Endothelial cell of umbilical vein (primary cell): ENCODE results near the gene SDK2. TPM values are rescaled to one million over a fixed set of nuclear protein-coding genes. Genes with fewer than 3 reads are reported as not detected.

Experiments
- BruUV-seq: library from RNA; stranded (reverse); fragments of 400-500 nt; replicated peaks from 2 replicates; lab custom pipeline; 2021; lab: Mats Ljungman, UMichigan
- CTCF ChIA-PET: fragments of 300-600, 350-600 bp; sonication (Branson Sonifier 250); formaldehyde crosslinking; loops from one replicate; lab custom pipeline; 2021; ENCODE audit warnings: antibody characterized with exemption, inconsistent platforms; lab: Charles Lee
- POLR2A ChIA-PET: fragments of 300-600, 350-600 bp; sonication (Branson Sonifier 250); formaldehyde crosslinking; loops from one replicate; lab custom pipeline; 2021; ENCODE audit warnings: antibody characterized with exemption, inconsistent platforms; lab: Charles Lee
- DNase-seq: peaks from one replicate; pipeline ENCODE4 v3.0.0-alpha.2; 2011; ENCODE audit warnings: low read depth, low spot score
- FAIRE-seq: peaks from 2 replicates; lab custom pipeline; 2011; peaks lifted over from hg19 to GRCh38; lab: Jason Lieb, UNC
- H2AFZ ChIP-seq: 2 replicates; pipeline ENCODE4 v1.6.0; 2012; ENCODE audit warnings: low read depth, low read length, control low read depth, inconsistent platforms
- H3K27ac ChIP-seq: 2 replicates; pipeline ENCODE4 v1.5.1; 2011; ENCODE audit warnings: low read depth, mild to moderate bottlenecking, control low read depth, low read length, moderate library complexity; ENCODE audit not compliant: insufficient read depth
- H3K27me3 ChIP-seq, 2 experiments: 2 replicates each; pipeline versions ENCODE4 v1.6.0 to v1.6.1; 2011; ENCODE audit warnings: low read length in 2 of 2, mixed read lengths in 1 of 2; ENCODE audit not compliant: control insufficient read depth in 2 of 2, insufficient read depth in 2 of 2
- H3K36me3 ChIP-seq, 2 experiments: 2 replicates in 1 of 2; 3 replicates in 1 of 2; pipeline ENCODE4 v1.5.1; 2011; ENCODE audit warnings: low read length in 2 of 2, mild to moderate bottlenecking in 1 of 2, moderate library complexity in 1 of 2; ENCODE audit not compliant: control insufficient read depth in 2 of 2, insufficient read depth in 2 of 2; ENCODE audit errors: extremely low read depth in 1 of 2
- H3K4me1 ChIP-seq: 3 replicates; pipeline ENCODE4 v1.5.1; 2011; ENCODE audit warnings: mild to moderate bottlenecking, low read length; ENCODE audit not compliant: control insufficient read depth, insufficient read depth; ENCODE audit errors: extremely low read depth
- H3K4me2 ChIP-seq: 2 replicates; pipeline ENCODE4 v1.6.1; 2011; ENCODE audit warnings: low read length, control low read depth, mixed read lengths; ENCODE audit not compliant: insufficient read depth
- H3K4me3 ChIP-seq, 3 experiments: fragments of 200-600 bp in 1 of 3; sonication (generic), shearing (Covaris generic) in 1 of 3; replicated peaks in 1 of 3; 2 replicates each; pipeline ENCODE4 v1.5.1; 2011 to 2016; ENCODE audit warnings: control low read depth in 3 of 3, low read length in 3 of 3, mild to moderate bottlenecking in 2 of 3, inconsistent platforms in 1 of 3, low read depth in 1 of 3, moderate library complexity in 1 of 3; ENCODE audit not compliant: insufficient read depth in 1 of 3
- H3K79me2 ChIP-seq: 2 replicates; pipeline ENCODE4 v1.6.0; 2012; ENCODE audit warnings: low read length, inconsistent platforms; ENCODE audit not compliant: control insufficient read depth, insufficient read depth
- H3K9ac ChIP-seq: replicated peaks from 2 replicates; pipeline ENCODE3; 2011; ENCODE audit warnings: low read length, control low read depth; ENCODE audit not compliant: insufficient read depth; ENCODE audit errors: extremely low read depth
- H3K9me1 ChIP-seq: replicated peaks from 3 replicates; pipeline ENCODE4 v1.6.0; 2011; ENCODE audit warnings: mild to moderate bottlenecking, low read length; ENCODE audit not compliant: control insufficient read depth, insufficient read depth; ENCODE audit errors: extremely low read depth
- H3K9me3 ChIP-seq: replicated peaks from 2 replicates; pipeline ENCODE4 v1.5.1; 2012; ENCODE audit warnings: low read length, inconsistent platforms; ENCODE audit not compliant: control insufficient read depth, insufficient read depth
- H4K20me1 ChIP-seq: replicated peaks from 2 replicates; pipeline ENCODE3; 2011; ENCODE audit warnings: mild to moderate bottlenecking, low read length; ENCODE audit not compliant: control insufficient read depth, insufficient read depth; ENCODE audit errors: extremely low read depth
- EZH2 ChIP-seq: IDR thresholded peaks from 2 replicates; pipeline ENCODE4 v1.6.1; 2012; ENCODE audit warnings: borderline replicate concordance, low read depth, mild to moderate bottlenecking, moderate library complexity, low read length, inconsistent platforms; ENCODE audit not compliant: severe bottlenecking
- FOS ChIP-seq: IDR thresholded peaks from 2 replicates; pipeline ENCODE4 v1.6.1; 2011; ENCODE audit warnings: mild to moderate bottlenecking, low read length, moderate library complexity, borderline replicate concordance; ENCODE audit not compliant: insufficient read depth
- GATA2 ChIP-seq: IDR thresholded peaks from 2 replicates; pipeline ENCODE4 v1.7.0; 2011; ENCODE audit warnings: low read depth, mild to moderate bottlenecking, moderate library complexity, mixed read lengths, low read length; ENCODE audit not compliant: insufficient read length, insufficient read depth
- JUN ChIP-seq: IDR thresholded peaks from 2 replicates; pipeline ENCODE4 v1.6.1; 2011; ENCODE audit warnings: borderline replicate concordance, low read depth; ENCODE audit not compliant: insufficient read length, insufficient read depth
- MAX ChIP-seq: IDR thresholded peaks from 2 replicates; pipeline ENCODE4 v1.6.1; 2011; ENCODE audit not compliant: insufficient read depth, insufficient read length
- MYC ChIP-seq: IDR thresholded peaks from one replicate; pipeline ENCODE4 v1.6.1; 2011; ENCODE audit warnings: mild to moderate bottlenecking, low read depth, low read length
- POLR2A ChIP-seq: IDR thresholded peaks from 2 replicates; pipeline ENCODE4 v1.6.1; 2012; ENCODE audit warnings: low read depth, mild to moderate bottlenecking, control low read depth, low read length
- POLR2AphosphoS5 ChIP-seq: IDR thresholded peaks from 2 replicates; pipeline ENCODE4 v1.6.1; 2012; ENCODE audit warnings: low read depth, mild to moderate bottlenecking, control low read depth, low read length, moderate library complexity; ENCODE audit not compliant: insufficient read depth
- dilution Hi-C: fragments of 300-500 bp; cut with MboI; formaldehyde crosslinking; loops from one replicate; pipeline ENCODE4 v1.15.0; 2019; ENCODE audit warnings: low sequenced_read_pairs; ENCODE audit not compliant: extremely low pct_ligation_motif_present
- intact Hi-C: fragments of 100-400 bp; cut with micrococcal nuclease; formaldehyde crosslinking; loops from one replicate; pipeline ENCODE4 v1.10.0; 2022
- polyA plus RNA-seq, 4 experiments: library from polyadenylated mRNA; depleted of rRNA in 3 of 4; stranded (reverse) in 3 of 4; unstranded in 1 of 4; fragments of >200 nt; gene quantifications; 2 replicates each; pipeline versions ENCODE4 v1.2.1 to v1.2.3, GENCODE V29; 2011 to 2012; ENCODE audit warnings: missing spikeins in 1 of 4
- total RNA-seq: library from RNA; stranded (reverse); gene quantifications from 2 replicates; pipeline ENCODE4 v1.2.3, GENCODE V29; 2021
- TF ChIP-seq, protein P1 (sequence below), 2 donors: IDR thresholded peaks; 1 replicate in 1 of 2; 2 replicates in 1 of 2; pipeline ENCODE4 v1.5.1; 2011; ENCODE audit warnings: low read length in 2 of 2, mild to moderate bottlenecking in 2 of 2, moderate library complexity in 2 of 2, control low read depth in 1 of 2, inconsistent platforms in 1 of 2, low read depth in 1 of 2; ENCODE audit not compliant: insufficient read depth in 1 of 2; ENCODE audit errors: extremely low read depth in 1 of 2

SDK2 gene
- total and polyA plus RNA-seq, 2 donors (not counting 3 experiments of a cell fraction or from before 2014, with no cell fraction given) = not detected

- H3K4me3 ChIP-seq = no peak overlapping the region
- FAIRE-seq = no peak
- H2AFZ ChIP-seq = no peak overlapping the region
- dilution Hi-C loops = no loop called here
- no peaks in the 10 kb centered on the region for H4K20me1 ChIP-seq
- no peak for TF ChIP-seq MAX
- TF ChIP-seq JUN = no peak
- no peak for TF ChIP-seq FOS
- TF ChIP-seq, protein P1, sequence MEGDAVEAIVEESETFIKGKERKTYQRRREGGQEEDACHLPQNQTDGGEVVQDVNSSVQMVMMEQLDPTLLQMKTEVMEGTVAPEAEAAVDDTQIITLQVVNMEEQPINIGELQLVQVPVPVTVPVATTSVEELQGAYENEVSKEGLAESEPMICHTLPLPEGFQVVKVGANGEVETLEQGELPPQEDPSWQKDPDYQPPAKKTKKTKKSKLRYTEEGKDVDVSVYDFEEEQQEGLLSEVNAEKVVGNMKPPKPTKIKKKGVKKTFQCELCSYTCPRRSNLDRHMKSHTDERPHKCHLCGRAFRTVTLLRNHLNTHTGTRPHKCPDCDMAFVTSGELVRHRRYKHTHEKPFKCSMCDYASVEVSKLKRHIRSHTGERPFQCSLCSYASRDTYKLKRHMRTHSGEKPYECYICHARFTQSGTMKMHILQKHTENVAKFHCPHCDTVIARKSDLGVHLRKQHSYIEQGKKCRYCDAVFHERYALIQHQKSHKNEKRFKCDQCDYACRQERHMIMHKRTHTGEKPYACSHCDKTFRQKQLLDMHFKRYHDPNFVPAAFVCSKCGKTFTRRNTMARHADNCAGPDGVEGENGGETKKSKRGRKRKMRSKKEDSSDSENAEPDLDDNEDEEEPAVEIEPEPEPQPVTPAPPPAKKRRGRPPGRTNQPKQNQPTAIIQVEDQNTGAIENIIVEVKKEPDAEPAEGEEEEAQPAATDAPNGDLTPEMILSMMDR (IDR thresholded peaks at IDR 0.05; ENCODE audit: extremely low read depth in 1 of 2, insufficient read depth in 1 of 2, low read depth in 1 of 2, low read length in 2 of 2) = no peak
- no peak for TF ChIP-seq GATA2
- TF ChIP-seq POLR2AphosphoS5 = no peak
- no peak for TF ChIP-seq POLR2A
- TF ChIP-seq MYC = no peak
- TF ChIP-seq EZH2 = no peak
- no peak overlapping the region for H3K27ac ChIP-seq
- H3K9me3 ChIP-seq = no peaks in the 10 kb centered on the region
- no TSS peak for BruUV-seq
- no peaks in the 10 kb centered on the region for H3K36me3 ChIP-seq
- CTCF ChIA-PET = no interaction called here
- intact Hi-C loops = loop anchor here (10.0 kb wide), 1 partner anchor 45 kb away; no protein-coding TSS in a partner anchor
- no peak overlapping the region for H3K4me2 ChIP-seq
- no peaks in the 10 kb centered on the region for H3K4me1 ChIP-seq
- H3K9ac ChIP-seq = no peak overlapping the region
- no peaks in the 10 kb centered on the region for H3K27me3 ChIP-seq
- H3K9me1 ChIP-seq = no peaks in the 10 kb centered on the region
- POLR2A ChIA-PET = no interaction called here
- no peaks in the 10 kb centered on the region for H3K79me2 ChIP-seq
- no peak for DNase-seq
Observed at GRCh38 chr17:73609758-73610157, 34.5 kb downstream of the SDK2 start.
